ENCODE results near the gene GLA. TPM values are rescaled to one million over a fixed set of nuclear protein-coding genes. Genes with fewer than 3 reads are reported as not detected.

Gene GLA
- total RNA-seq, 1 donor from 2014 or later, result 16.2 TPM

DNA sequence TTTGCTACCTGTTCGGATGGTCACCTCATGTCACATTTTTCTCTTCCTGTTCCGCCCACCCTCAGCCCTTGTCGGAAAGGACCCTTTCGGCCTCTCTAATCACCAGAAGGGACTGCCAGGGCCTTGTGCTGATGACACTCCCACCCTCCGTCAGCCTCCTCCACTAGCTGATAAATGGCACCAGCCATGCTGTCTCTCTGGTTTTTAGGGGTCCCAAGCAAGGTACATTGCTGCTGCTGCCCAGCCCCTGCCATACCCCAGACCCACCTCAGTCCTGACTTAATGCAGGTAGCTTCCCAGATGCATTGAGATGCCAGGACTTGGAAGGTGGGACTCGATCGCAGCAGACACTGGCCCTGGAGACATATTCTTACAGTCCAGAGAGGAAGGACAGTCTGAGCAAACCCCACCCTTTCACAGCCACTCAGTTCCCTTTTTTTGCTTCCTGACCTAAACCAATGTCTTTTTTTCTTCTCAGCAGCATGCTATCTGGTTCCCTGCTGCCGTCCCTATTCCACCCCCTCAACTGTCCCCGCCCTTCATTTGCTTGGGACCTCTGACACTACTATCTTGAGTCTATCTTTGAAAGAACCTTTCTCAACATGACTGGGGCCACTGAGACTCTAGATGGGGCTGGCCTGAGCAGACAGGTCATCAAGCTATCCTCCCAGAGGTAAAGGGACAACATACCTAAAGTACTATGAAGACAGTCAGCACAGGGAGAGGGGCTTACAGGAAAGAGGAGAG is 21.8 kb downstream of the GLA start, which contains the start of gene BTK:
TSS of gene BTK (minus strand) at position 397 of the 747 bp plus-strand sequence. CDS start 10,907 bp downstream, outside the sequence.
- H3K27ac ChIP-seq (ENCODE audit: low read depth, low read length), result no peak within 1 kb of the TSS

DNA sequence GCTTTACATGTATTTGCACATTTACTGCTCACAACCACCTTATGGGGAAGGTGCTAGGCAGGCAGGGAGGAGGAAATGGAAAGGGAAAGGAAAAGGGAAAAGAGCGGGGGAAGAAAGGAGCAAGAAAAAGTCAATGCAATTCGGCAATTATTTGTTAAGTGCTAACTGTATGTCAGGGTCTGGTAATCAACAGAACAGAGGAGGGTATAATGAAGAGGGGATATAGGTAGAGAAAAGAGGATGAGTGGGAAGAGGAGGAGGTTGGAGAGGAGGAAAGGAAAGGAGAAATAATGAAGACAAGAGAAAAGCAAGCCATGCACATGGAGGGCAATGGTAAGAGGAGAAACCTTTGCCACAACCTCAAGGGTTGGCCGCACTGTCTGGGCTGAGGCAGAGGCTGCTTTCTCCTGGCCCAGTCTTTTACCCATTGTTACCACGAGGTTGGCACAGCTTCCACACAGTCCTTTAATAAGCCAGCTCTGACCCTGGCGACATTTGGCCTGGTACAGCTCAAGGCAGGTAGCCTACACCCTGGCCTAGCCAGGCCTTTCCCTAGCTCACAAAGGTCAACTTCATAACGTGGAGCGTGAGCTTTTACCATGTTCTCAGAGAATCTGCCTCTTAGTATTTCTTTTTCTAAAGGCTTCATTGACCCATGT is 22.6 kb downstream of the GLA start:
- H3K4me3 ChIP-seq (ENCODE audit: low read length in 3 of 3), result no peak overlapping the region
- H3K9ac ChIP-seq (ENCODE audit: low read depth in 1 of 3, low read length in 3 of 3), result no peak overlapping the region
- no peaks in the 10 kb centered on the region for H3K4me1 ChIP-seq (ENCODE audit: control insufficient read depth in 3 of 3, insufficient read depth in 3 of 3, low read length in 3 of 3)
- H3K27me3 ChIP-seq (ENCODE audit: control insufficient read depth in 3 of 3, insufficient read depth in 3 of 3, low read length in 3 of 3), result no peaks in the 10 kb centered on the region
- H3K36me3 ChIP-seq (ENCODE audit: control insufficient read depth in 3 of 3, insufficient read depth in 3 of 3, low read length in 3 of 3), result no peaks in the 10 kb centered on the region
- no peak overlapping the region for H3K27ac ChIP-seq (ENCODE audit: low read depth, low read length)
- H3K9me3 ChIP-seq (ENCODE audit: control insufficient read depth in 3 of 3, low read length in 3 of 3), result no peaks in the 10 kb centered on the region

More for the DNA sequence above, 21.8 kb downstream of the GLA start, which contains the start of gene BTK:
- no peaks in the 10 kb centered on the region for H3K36me3 ChIP-seq (ENCODE audit: control insufficient read depth in 3 of 3, insufficient read depth in 3 of 3, low read length in 3 of 3)
- H3K9ac ChIP-seq (ENCODE audit: low read depth in 1 of 3, low read length in 3 of 3), result no peak within 1 kb of the TSS
- H3K9me3 ChIP-seq (ENCODE audit: control insufficient read depth in 3 of 3, low read length in 3 of 3), result no peaks in the 10 kb centered on the region
- no peaks in the 10 kb centered on the region for H3K27me3 ChIP-seq (ENCODE audit: control insufficient read depth in 3 of 3, insufficient read depth in 3 of 3, low read length in 3 of 3)
- H3K4me1 ChIP-seq (ENCODE audit: control insufficient read depth in 3 of 3, insufficient read depth in 3 of 3, low read length in 3 of 3), result peaks cover 0 to 2% (median 0%) of the 10 kb centered on the region in 3 donors
- no peak within 1 kb of the TSS for H3K4me3 ChIP-seq (ENCODE audit: low read length in 3 of 3)

DNA sequence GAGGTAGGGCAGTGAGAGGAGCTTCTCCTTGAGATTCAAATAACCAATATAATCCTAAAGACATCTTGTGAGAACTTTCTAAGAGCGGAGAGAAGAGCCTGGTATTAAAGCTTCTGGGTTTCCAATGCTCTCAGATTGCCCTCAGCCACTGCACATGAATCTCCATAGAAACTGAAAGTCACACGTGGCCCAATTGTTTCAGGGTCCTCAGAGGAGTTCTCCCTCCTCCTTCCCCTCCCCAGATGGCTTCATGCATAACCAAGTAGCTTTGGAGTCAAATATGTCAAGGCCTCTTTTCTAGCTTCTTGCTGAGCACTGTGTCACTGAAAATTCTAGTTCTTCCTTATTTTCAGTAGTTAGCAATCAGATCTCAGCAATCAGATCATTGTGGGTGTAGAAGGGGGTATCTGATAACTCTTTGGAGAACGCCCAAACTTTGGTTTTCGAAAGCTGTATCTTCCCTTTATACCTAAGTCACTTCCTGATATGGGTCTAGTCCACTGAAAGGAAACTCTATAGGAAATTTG is 24.0 kb downstream of the GLA start:
- no peak overlapping the region for H3K4me3 ChIP-seq (ENCODE audit: low read length in 3 of 3)
- no peaks in the 10 kb centered on the region for H3K27me3 ChIP-seq (ENCODE audit: control insufficient read depth in 3 of 3, insufficient read depth in 3 of 3, low read length in 3 of 3)
- H3K4me1 ChIP-seq (ENCODE audit: control insufficient read depth in 3 of 3, insufficient read depth in 3 of 3, low read length in 3 of 3), result no peaks in the 10 kb centered on the region
- H3K9me3 ChIP-seq (ENCODE audit: control insufficient read depth in 3 of 3, low read length in 3 of 3), result no peaks in the 10 kb centered on the region
- no peaks in the 10 kb centered on the region for H3K36me3 ChIP-seq (ENCODE audit: control insufficient read depth in 3 of 3, insufficient read depth in 3 of 3, low read length in 3 of 3)
- no peak overlapping the region for H3K9ac ChIP-seq (ENCODE audit: low read depth in 1 of 3, low read length in 3 of 3)
- no peak overlapping the region for H3K27ac ChIP-seq (ENCODE audit: low read depth, low read length)

DNA sequence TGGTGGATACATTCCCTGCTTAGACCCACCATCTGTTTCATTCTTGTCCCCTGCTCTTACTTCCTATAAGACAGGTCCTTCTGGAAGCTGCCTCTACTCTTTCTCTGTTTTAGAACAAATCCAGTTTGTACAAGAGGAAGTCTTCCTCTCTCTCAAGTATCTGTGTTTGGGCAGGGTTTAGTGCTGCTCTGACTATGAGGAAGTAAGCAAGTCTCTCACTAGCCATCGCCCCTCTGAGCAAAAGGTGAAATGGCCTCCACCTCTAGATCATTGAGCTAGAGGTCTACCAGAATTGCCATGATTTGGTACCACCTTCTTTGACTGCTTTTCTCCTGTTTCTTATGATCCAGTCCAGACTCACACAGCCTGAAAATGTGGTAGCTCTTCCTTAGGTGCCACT is 30.2 kb downstream of the GLA start:
- H3K4me1 ChIP-seq (ENCODE audit: control insufficient read depth in 3 of 3, insufficient read depth in 3 of 3, low read length in 3 of 3), result no peaks in the 10 kb centered on the region
- no peak overlapping the region for H3K9ac ChIP-seq (ENCODE audit: low read depth in 1 of 3, low read length in 3 of 3)
- H3K36me3 ChIP-seq (ENCODE audit: control insufficient read depth in 3 of 3, insufficient read depth in 3 of 3, low read length in 3 of 3), result no peaks in the 10 kb centered on the region
- no peak overlapping the region for H3K4me3 ChIP-seq (ENCODE audit: low read length in 3 of 3)
- no peaks in the 10 kb centered on the region for H3K9me3 ChIP-seq (ENCODE audit: control insufficient read depth in 3 of 3, low read length in 3 of 3)
- H3K27me3 ChIP-seq (ENCODE audit: control insufficient read depth in 3 of 3, insufficient read depth in 3 of 3, low read length in 3 of 3), result no peaks in the 10 kb centered on the region
- no peak overlapping the region for H3K27ac ChIP-seq (ENCODE audit: low read depth, low read length)

DNA sequence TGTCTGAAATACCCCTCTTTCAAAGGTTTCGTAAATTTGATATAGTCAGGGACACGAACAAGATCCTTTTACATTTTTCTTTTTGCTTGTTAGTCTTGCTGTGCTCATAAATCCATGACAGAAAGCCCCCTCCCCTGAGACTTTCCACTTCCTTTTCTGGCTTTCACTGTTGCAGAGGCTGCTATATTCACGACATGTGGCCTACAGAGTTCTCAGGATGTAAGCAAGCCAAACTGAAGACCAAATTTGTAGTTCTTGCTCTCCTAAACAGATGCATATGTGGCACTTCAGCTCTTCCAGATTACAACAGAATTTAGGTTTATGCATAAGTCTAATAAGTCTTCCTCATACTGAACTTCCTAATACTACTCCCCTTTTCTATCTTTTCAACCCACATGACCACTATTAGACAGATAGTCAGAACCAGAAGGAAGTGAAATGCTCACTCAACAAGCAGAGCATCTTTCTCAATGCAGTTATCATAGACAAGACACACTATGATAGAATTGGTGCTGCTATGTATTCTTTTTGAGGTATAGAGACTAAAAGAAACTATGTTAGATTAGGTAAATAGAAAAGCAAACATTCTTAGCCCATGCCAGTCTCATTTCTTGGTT is 36.7 kb downstream of the GLA start:
- no peaks in the 10 kb centered on the region for H3K9me3 ChIP-seq (ENCODE audit: control insufficient read depth in 3 of 3, low read length in 3 of 3)
- H3K36me3 ChIP-seq (ENCODE audit: control insufficient read depth in 3 of 3, insufficient read depth in 3 of 3, low read length in 3 of 3), result no peaks in the 10 kb centered on the region
- no peak overlapping the region for H3K9ac ChIP-seq (ENCODE audit: low read depth in 1 of 3, low read length in 3 of 3)
- H3K27ac ChIP-seq (ENCODE audit: low read depth, low read length), result no peak overlapping the region
- no peak overlapping the region for H3K4me3 ChIP-seq (ENCODE audit: low read length in 3 of 3)
- no peaks in the 10 kb centered on the region for H3K27me3 ChIP-seq (ENCODE audit: control insufficient read depth in 3 of 3, insufficient read depth in 3 of 3, low read length in 3 of 3)
- H3K4me1 ChIP-seq (ENCODE audit: control insufficient read depth in 3 of 3, insufficient read depth in 3 of 3, low read length in 3 of 3), result no peaks in the 10 kb centered on the region

DNA sequence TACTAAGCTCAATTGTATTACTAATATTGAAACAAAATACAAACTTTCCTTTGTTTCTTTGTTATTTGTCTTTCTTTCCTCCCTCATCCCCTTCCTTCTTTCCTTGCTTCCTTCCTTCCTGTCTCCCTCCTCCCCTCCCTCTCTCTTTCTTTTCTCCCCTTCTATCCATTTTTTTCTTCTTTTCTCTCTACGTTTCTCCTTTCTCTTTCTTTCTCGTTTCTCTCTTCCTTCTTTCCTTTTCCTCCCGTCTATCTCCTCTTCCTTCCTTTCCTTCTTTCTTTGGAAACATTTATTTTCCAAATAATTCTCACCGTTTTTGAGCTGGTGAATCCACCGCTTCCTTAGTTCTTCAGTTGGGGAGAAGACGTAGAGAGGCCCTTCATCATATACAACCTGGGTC is 38.0 kb downstream of the GLA start:
- Histone ChIP-seq H3K36me3 (ENCODE audit: control insufficient read depth in 3 of 3, insufficient read depth in 3 of 3, low read length in 3 of 3) (no peaks in the 10 kb centered on the region), H3K4me1 (ENCODE audit: control insufficient read depth in 3 of 3, insufficient read depth in 3 of 3, low read length in 3 of 3) (no peaks in the 10 kb centered on the region), H3K9ac (ENCODE audit: low read depth in 1 of 3, low read length in 3 of 3) (no peak overlapping the region), H3K4me3 (ENCODE audit: low read length in 3 of 3) (no peak overlapping the region), H3K27ac (ENCODE audit: low read depth, low read length) (no peak overlapping the region), H3K9me3 (ENCODE audit: control insufficient read depth in 3 of 3, low read length in 3 of 3) (no peaks in the 10 kb centered on the region), H3K27me3 (ENCODE audit: control insufficient read depth in 3 of 3, insufficient read depth in 3 of 3, low read length in 3 of 3) (no peaks in the 10 kb centered on the region)

DNA sequence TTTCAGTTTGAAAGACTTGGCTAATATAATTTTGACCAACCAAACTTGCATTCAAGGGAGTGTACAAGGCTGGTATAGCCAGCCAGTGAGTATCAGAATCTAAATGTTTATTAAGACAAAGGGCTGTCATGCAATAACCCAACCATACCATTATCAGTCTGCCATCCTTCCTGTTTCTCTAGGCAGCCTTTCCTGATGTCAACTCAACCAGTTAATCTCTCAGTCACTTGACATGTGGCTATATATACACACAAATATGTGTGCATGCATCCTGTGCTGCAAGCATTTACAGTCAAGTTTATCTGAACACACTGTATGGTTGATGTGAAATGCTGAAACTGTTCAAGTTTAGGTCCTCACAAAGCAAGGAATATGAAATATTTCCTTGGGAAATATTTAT is 38.9 kb downstream of the GLA start:
- Histone ChIP-seq H3K4me1 (ENCODE audit: control insufficient read depth in 3 of 3, insufficient read depth in 3 of 3, low read length in 3 of 3) (no peaks in the 10 kb centered on the region), H3K9me3 (ENCODE audit: control insufficient read depth in 3 of 3, low read length in 3 of 3) (no peaks in the 10 kb centered on the region), H3K27me3 (ENCODE audit: control insufficient read depth in 3 of 3, insufficient read depth in 3 of 3, low read length in 3 of 3) (no peaks in the 10 kb centered on the region), H3K36me3 (ENCODE audit: control insufficient read depth in 3 of 3, insufficient read depth in 3 of 3, low read length in 3 of 3) (no peaks in the 10 kb centered on the region), H3K4me3 (ENCODE audit: low read length in 3 of 3) (no peak overlapping the region), H3K27ac (ENCODE audit: low read depth, low read length) (no peak overlapping the region), H3K9ac (ENCODE audit: low read depth in 1 of 3, low read length in 3 of 3) (no peak overlapping the region)

DNA sequence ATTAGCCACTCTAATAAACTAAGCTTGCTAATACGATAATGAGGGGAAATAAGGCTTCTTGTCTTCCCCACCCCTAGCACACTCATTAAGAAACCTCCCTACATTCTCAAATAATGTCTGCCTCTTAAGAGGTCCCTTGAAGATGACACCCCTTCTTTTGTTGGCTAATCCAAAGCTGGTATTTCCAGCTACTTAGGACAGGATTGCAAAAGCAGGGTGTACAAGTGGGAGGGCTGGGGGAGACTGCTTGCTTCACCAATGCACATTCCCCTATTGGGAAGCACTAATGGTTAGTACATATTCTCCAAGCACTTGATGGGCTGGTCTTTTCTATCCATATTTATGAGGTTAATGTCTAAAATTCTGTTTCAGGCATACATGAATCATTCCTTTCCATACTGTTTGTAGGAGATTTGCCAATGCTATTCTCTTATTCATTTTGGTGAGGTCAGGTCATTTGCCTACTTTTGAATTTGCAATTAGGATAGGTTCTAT is 42.4 kb downstream of the GLA start:
- no peaks in the 10 kb centered on the region for H3K36me3 ChIP-seq (ENCODE audit: control insufficient read depth in 3 of 3, insufficient read depth in 3 of 3, low read length in 3 of 3)
- H3K4me3 ChIP-seq (ENCODE audit: low read length in 3 of 3), result no peak overlapping the region
- H3K9me3 ChIP-seq (ENCODE audit: control insufficient read depth in 3 of 3, low read length in 3 of 3), result no peaks in the 10 kb centered on the region
- no peaks in the 10 kb centered on the region for H3K4me1 ChIP-seq (ENCODE audit: control insufficient read depth in 3 of 3, insufficient read depth in 3 of 3, low read length in 3 of 3)
- no peak overlapping the region for H3K27ac ChIP-seq (ENCODE audit: low read depth, low read length)
- H3K9ac ChIP-seq (ENCODE audit: low read depth in 1 of 3, low read length in 3 of 3), result no peak overlapping the region
- no peaks in the 10 kb centered on the region for H3K27me3 ChIP-seq (ENCODE audit: control insufficient read depth in 3 of 3, insufficient read depth in 3 of 3, low read length in 3 of 3)

DNA sequence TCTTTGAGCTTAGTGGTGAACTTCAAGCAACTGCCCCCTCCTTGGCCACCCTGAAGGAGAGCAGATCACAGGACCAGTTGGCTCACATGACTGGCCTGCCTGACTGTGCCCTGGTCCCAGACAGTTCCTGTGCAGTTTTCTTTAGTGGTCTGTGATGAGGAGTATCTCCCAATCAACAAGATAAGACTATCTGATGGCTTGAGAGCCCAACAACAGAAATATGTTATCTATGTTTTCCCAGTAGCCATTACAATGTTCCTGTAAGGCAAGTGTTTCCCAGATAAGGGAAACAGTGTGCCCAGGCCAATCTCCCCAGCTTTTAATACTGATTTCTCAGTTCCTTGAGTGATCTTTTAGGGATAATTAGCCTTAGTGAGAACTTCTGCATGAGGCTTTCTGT is 45.0 kb downstream of the GLA start:
- H3K9me3 ChIP-seq (ENCODE audit: control insufficient read depth in 3 of 3, low read length in 3 of 3), result no peaks in the 10 kb centered on the region
- H3K27me3 ChIP-seq (ENCODE audit: control insufficient read depth in 3 of 3, insufficient read depth in 3 of 3, low read length in 3 of 3), result peaks cover 0 to 4% (median 3%) of the 10 kb centered on the region in 3 donors
- no peak overlapping the region for H3K27ac ChIP-seq (ENCODE audit: low read depth, low read length)
- H3K9ac ChIP-seq (ENCODE audit: low read depth in 1 of 3, low read length in 3 of 3), result no peak overlapping the region
- no peaks in the 10 kb centered on the region for H3K4me1 ChIP-seq (ENCODE audit: control insufficient read depth in 3 of 3, insufficient read depth in 3 of 3, low read length in 3 of 3)
- H3K4me3 ChIP-seq (ENCODE audit: low read length in 3 of 3), result no peak overlapping the region
- H3K36me3 ChIP-seq (ENCODE audit: control insufficient read depth in 3 of 3, insufficient read depth in 3 of 3, low read length in 3 of 3), result no peaks in the 10 kb centered on the region

DNA sequence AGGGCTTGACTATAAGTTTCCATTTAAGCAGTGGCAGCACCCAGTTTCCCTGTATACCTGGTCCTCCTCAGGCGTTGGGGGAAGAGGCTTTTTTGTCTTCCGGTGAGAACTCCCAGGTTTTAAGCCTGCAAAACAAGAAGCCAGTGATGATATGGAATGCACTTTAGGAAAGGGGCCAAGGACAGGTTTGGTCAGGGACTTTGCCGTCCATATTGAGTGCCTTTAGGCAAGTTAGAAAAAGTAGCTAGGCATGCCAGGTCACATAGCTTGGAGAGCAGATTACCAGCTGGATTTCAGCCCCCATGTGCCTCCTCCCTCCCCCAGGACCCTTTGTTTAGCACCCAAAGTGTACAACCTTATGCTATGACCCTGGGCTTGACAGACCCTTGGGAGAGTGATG is 45.6 kb downstream of the GLA start:
- H3K4me3 ChIP-seq (ENCODE audit: low read length in 3 of 3), result no peak overlapping the region
- no peaks in the 10 kb centered on the region for H3K4me1 ChIP-seq (ENCODE audit: control insufficient read depth in 3 of 3, insufficient read depth in 3 of 3, low read length in 3 of 3)
- H3K9ac ChIP-seq (ENCODE audit: low read depth in 1 of 3, low read length in 3 of 3), result no peak overlapping the region
- H3K27me3 ChIP-seq (ENCODE audit: control insufficient read depth in 3 of 3, insufficient read depth in 3 of 3, low read length in 3 of 3), result peaks cover 0 to 4% (median 3%) of the 10 kb centered on the region in 3 donors
- no peaks in the 10 kb centered on the region for H3K9me3 ChIP-seq (ENCODE audit: control insufficient read depth in 3 of 3, low read length in 3 of 3)
- no peak overlapping the region for H3K27ac ChIP-seq (ENCODE audit: low read depth, low read length)
- no peaks in the 10 kb centered on the region for H3K36me3 ChIP-seq (ENCODE audit: control insufficient read depth in 3 of 3, insufficient read depth in 3 of 3, low read length in 3 of 3)

Measured in skeletal muscle tissue (tissue), 4 donors.